ENCODE measurements around the gene BRF1. TPM values are rescaled to one million over a fixed set of nuclear protein-coding genes. Genes with fewer than 3 reads are reported as not detected.
"Not testable (repeated sequence)": the region's sequence is repeated elsewhere in the genome, so short reads cannot be mapped to it uniquely, and the experiment has no call there.

The BRF1 gene
- total and polyA plus RNA-seq, 8 donors, result 13.6 to 50.2 (median 20.4) TPM

DNA sequence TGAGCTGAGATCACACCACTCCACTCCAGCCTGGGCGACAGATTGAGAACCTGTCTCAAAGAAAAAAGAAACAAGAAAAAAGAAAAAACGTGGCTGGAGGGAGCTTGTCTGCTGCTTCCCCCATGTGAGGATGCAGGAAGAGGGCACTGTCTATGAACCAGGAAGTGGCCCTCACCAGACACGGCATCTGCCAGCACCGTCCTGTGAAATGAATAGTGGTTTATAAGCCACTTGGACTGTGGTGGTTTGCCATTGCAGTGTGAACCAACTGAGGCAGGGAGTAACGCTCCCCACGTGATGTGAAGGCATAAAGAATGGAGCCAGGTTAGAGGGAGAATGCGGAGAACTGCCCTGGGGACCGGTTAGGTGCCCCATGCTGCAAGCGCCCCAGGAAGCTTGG, 4.5 kb upstream of the BRF1 start:
- DNase-seq (peak in 1 of 6 donors; percentile 2), ATAC-seq (no peak), FAIRE-seq (no peak)
- Histone ChIP-seq H3K4me3 (no peak overlapping the region), H3K36me3 (no peaks in the 10 kb centered on the region), H3K27me3 (no peaks in the 10 kb centered on the region), H3K4me1 (no peaks in the 10 kb centered on the region), H3K9me3 (no peaks in the 10 kb centered on the region), H3K27ac (no peak overlapping the region)
- WGBS, 2 donors, result 86 to 92% methylated on average over 9 of the region's 9 CpGs
- intact Hi-C loops (cut with DNase I), result no loop called here
- TF ChIP-seq, protein P1, sequence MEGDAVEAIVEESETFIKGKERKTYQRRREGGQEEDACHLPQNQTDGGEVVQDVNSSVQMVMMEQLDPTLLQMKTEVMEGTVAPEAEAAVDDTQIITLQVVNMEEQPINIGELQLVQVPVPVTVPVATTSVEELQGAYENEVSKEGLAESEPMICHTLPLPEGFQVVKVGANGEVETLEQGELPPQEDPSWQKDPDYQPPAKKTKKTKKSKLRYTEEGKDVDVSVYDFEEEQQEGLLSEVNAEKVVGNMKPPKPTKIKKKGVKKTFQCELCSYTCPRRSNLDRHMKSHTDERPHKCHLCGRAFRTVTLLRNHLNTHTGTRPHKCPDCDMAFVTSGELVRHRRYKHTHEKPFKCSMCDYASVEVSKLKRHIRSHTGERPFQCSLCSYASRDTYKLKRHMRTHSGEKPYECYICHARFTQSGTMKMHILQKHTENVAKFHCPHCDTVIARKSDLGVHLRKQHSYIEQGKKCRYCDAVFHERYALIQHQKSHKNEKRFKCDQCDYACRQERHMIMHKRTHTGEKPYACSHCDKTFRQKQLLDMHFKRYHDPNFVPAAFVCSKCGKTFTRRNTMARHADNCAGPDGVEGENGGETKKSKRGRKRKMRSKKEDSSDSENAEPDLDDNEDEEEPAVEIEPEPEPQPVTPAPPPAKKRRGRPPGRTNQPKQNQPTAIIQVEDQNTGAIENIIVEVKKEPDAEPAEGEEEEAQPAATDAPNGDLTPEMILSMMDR (IDR thresholded peaks at IDR 0.05), result no peak

DNA sequence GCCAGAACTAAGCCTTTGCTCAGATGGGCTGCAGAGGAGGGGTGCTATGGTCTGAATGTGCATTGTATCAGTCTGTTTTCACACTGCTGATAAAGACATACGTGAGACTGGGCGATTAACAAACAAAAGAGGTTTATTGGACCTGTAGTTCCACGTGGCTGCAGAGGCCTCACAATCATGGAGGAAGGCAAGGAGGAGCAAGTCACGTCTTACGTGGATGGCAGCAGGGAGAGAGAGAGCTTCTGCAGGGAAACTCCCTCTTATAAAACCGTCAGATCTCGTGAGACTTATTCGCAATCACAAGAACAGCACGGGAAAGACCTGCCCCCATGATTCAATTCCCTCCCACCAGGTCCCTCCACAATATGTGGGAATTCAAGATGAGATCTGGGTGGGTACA, 3.8 kb upstream of the BRF1 start:
- no peak for FAIRE-seq
- H3K4me1 ChIP-seq, result peaks cover 0 to 5% (median 4%) of the 10 kb centered on the region in 3 donors
- no peak overlapping the region for H3K27ac ChIP-seq
- H3K27me3 ChIP-seq, result no peaks in the 10 kb centered on the region
- no peak overlapping the region for H3K4me3 ChIP-seq
- H3K36me3 ChIP-seq, result no peaks in the 10 kb centered on the region
- DNase-seq, result no peak
- no peaks in the 10 kb centered on the region for H3K9me3 ChIP-seq
- TF ChIP-seq, protein P1 (IDR thresholded peaks at IDR 0.05), result no peak
- WGBS, 2 donors, result 78 to 84% methylated on average over 9 of the region's 9 CpGs
- intact Hi-C loops (cut with DNase I), result no loop called here
- no peak for ATAC-seq

DNA sequence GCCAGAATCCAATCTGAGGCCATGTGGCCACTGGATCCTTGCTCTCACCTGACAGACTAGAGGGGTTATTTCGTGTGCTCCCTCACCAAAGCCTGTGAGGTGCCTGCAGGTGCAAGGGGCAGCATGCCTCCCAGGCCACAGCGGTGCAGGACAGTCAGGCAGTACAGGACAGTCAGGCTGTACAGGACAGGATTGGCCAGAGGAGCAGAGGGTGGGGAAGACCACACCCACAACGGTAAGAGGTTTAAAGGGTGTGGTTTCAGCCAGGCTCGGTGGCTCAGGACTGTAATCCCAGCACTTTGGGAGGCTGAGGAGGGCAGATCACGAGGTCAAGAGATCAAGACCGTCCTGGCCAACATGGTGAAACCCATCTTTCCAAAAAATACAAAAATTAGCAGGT, 3.1 kb upstream of the BRF1 start:
- TF ChIP-seq, protein P1 (IDR thresholded peaks at IDR 0.05), result no peak
- no peak overlapping the region for H3K27ac ChIP-seq
- no peak for FAIRE-seq
- intact Hi-C loops (cut with DNase I), result no loop called here
- DNase-seq, result peak in 1 of 6 donors; percentile 20
- no peaks in the 10 kb centered on the region for H3K9me3 ChIP-seq
- no peak overlapping the region for H3K4me3 ChIP-seq
- WGBS, 2 donors, result 75 to 79% methylated on average over 6 of the region's 6 CpGs
- H3K27me3 ChIP-seq, result no peaks in the 10 kb centered on the region
- ATAC-seq, result no peak
- H3K36me3 ChIP-seq, result no peaks in the 10 kb centered on the region
- H3K4me1 ChIP-seq, result peaks cover 4 to 10% (median 9%) of the 10 kb centered on the region in 3 donors

DNA sequence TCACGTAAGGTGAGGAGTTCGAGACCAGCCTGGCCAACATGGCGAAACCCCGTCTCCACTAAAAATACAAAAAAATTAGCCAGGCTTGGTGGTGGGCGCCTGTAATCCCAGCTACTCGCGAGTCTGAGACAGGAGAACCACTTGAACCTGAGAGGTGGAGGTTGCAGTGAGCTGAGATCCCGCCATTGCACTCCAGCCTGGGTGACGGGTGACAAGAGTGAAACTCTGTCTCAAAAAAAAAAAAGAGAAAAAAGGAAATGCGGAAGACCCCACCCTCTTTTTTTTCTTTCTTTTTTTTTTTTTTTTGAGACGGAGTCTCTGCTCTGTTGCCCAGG, 1.1 kb upstream of the BRF1 start:
- H3K4me1 ChIP-seq; H3K36me3 ChIP-seq; H3K27me3 ChIP-seq; FAIRE-seq; H3K9me3 ChIP-seq; DNase-seq; intact Hi-C loops (cut with DNase I); ATAC-seq: not testable (repeated sequence)
- 63 to 72% methylated on average over 9 to 11 of the region's 11 CpGs for WGBS, 2 donors
- H3K4me3 ChIP-seq, result peak overlapping the region; percentile 64 to 81 (median 78)
- peak overlapping the region; percentile 79 to 96 (median 92) for H3K27ac ChIP-seq

DNA sequence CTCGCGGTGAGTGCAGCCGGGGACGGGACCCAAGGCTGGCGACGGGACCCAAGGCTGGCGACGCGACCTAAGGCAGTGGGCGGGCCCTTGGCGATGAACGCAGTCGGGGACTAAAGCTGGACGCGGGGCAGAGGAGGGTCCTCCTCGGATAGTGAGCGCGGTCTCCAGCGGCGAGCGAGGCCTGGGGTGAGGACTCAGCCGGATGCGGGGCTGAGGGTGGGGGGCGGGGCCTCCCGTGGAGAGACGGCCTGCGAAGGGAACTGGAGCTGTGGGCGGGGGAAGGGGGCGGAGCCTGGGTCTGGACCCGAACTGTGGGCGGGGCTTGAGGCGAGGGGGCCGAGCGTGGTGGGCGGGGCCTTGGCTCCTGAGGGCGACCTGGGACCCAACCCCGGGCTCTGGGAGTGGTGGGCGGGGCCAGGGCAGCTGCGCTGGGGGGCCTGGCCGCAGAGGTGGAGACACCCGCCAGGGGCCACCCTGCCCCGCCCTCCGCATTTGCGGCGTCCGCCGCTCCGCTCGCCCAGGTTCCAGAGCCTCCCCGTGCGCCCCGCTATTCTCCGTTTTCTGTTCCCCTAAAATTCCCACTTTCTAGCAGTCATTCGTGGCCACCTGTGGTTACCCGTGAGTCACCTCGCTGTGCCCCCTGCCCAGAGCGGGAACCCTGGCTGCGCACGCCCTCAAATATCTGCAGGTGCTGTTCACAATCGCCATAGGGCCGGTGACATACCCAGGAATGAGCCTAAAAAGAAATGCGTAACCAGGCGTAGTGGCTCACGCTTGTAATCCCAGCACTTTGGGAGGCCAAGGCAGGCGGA, 508 bp upstream of the BRF1 start:
- Histone ChIP-seq H3K4me3 (peak overlapping the region; percentile 64 to 81 (median 78)), H3K36me3 (no peaks in the 10 kb centered on the region), H3K4me1 (peaks cover 8 to 10% (median 9%) of the 10 kb centered on the region in 3 donors), H3K27me3 (no peaks in the 10 kb centered on the region), H3K9me3 (no peaks in the 10 kb centered on the region), H3K27ac (peak overlapping the region; percentile 79 to 96 (median 92))
- ATAC-seq (peak; percentile 88 to 97 (median 92)), DNase-seq (peak; percentile 98 to 100 (median 99)), FAIRE-seq (no peak)
- 3 to 4% methylated on average over 51 to 64 of the region's 65 CpGs for WGBS, 2 donors
- TF ChIP-seq, protein P1 (IDR thresholded peaks at IDR 0.05), result no peak
- intact Hi-C loops (cut with DNase I), result no loop called here

Data from pancreas (tissue), 10 donors.